GM12873 (cell line): ENCODE data around the gene USH2A.

Experiments
- CTCF ChIP-seq: IDR thresholded peaks from 2 replicates; pipeline ENCODE4 v1.5.1; 2012; ENCODE audit warnings: low read depth, mild to moderate bottlenecking, moderate library complexity, low read length, control low read depth; ENCODE audit not compliant: insufficient read depth; ENCODE audit errors: missing control alignments

Gene USH2A

GRCh38 chr1:215744419-215744818 lies 678.8 kb downstream of the USH2A start:
- no peak for TF ChIP-seq CTCF

- TF ChIP-seq CTCF: no peak
These were observed 684.2 kb downstream of the USH2A start for GRCh38 chr1:215739025-215739424.

GRCh38 chr1:215731699-215732098 lies 691.5 kb downstream of the USH2A start:
- no peak for TF ChIP-seq CTCF

GRCh38 chr1:215730600-215730999 lies 692.6 kb downstream of the USH2A start:
- no peak for TF ChIP-seq CTCF

GRCh38 chr1:215728169-215728568 lies 695.1 kb downstream of the USH2A start:
- no peak for TF ChIP-seq CTCF

GRCh38 chr1:215720126-215720525 lies 703.1 kb downstream of the USH2A start:
- TF ChIP-seq CTCF: no peak

- no peak for TF ChIP-seq CTCF
These were observed 703.7 kb downstream of the USH2A start for GRCh38 chr1:215719552-215719951.
